HG02623 (cell line): ENCODE results near the gene RAB27A.
"Not testable (repeated sequence)": the region's sequence is repeated elsewhere in the genome, so short reads cannot be mapped to it uniquely, and the experiment has no call there.

Source experiments
- ATAC-seq: cut with Tn5 transposase; IDR thresholded peaks from one replicate; pipeline ENCODE4 v1.9.1; 2021; ENCODE audit warnings: moderate library complexity; ENCODE audit not compliant: unreplicated experiment

RAB27A gene

GRCh38 chr15:55252201-55252600, 37.4 kb downstream of the RAB27A start:
- not testable (repeated sequence) for ATAC-seq

GRCh38 chr15:55250941-55251340, 38.7 kb downstream of the RAB27A start:
- ATAC-seq, result no peak

GRCh38 chr15:55250392-55250791, 39.2 kb downstream of the RAB27A start:
- no peak for ATAC-seq

GRCh38 chr15:55249885-55250284, 39.7 kb downstream of the RAB27A start:
- not testable (repeated sequence) for ATAC-seq

GRCh38 chr15:55248895-55249294, 40.7 kb downstream of the RAB27A start:
- ATAC-seq, result no peak

- ATAC-seq, result no peak
Measured at GRCh38 chr15:55247766-55248427, 41.7 kb downstream of the RAB27A start.

GRCh38 chr15:55247311-55247710, 42.3 kb downstream of the RAB27A start:
- no peak for ATAC-seq

- ATAC-seq, result no peak
Measured at GRCh38 chr15:55246567-55246966, 43.0 kb downstream of the RAB27A start.

- ATAC-seq, result no peak
Measured at GRCh38 chr15:55245059-55245458, 44.6 kb downstream of the RAB27A start.

- no peak for ATAC-seq
Measured at GRCh38 chr15:55241891-55242290, 47.7 kb downstream of the RAB27A start.

GRCh38 chr15:55241186-55241585, 48.4 kb downstream of the RAB27A start:
- ATAC-seq, result no peak

- ATAC-seq, result no peak
Measured at GRCh38 chr15:55240125-55240760, 49.4 kb downstream of the RAB27A start.

GRCh38 chr15:55239440-55240124, 50.0 kb downstream of the RAB27A start:
- ATAC-seq, result no peak

GRCh38 chr15:55238877-55239276, 50.7 kb downstream of the RAB27A start:
- no peak for ATAC-seq

GRCh38 chr15:55237219-55238130, 52.1 kb downstream of the RAB27A start:
- no peak for ATAC-seq

- no peak for ATAC-seq
Measured at GRCh38 chr15:55235546-55236036, 54.0 kb downstream of the RAB27A start.

GRCh38 chr15:55234800-55235104, 54.9 kb downstream of the RAB27A start:
- ATAC-seq, result no peak

GRCh38 chr15:55234104-55234799, 55.4 kb downstream of the RAB27A start:
- no peak for ATAC-seq

- ATAC-seq, result no peak
Measured at GRCh38 chr15:55231455-55231854, 58.2 kb downstream of the RAB27A start.

GRCh38 chr15:55230953-55231352, 58.7 kb downstream of the RAB27A start:
- ATAC-seq, result no peak
